GM23338 (cell line): ENCODE measurements around the gene BYSL. TPM values are rescaled to one million over a fixed set of nuclear protein-coding genes. Genes with fewer than 3 reads are reported as not detected.
A peak's percentile ranks its signal among the peaks of the same experiment; 100 is the strongest.

ENCODE experiments used
- ATAC-seq: fragments of 200-7000 bp; cut with Tn5 transposase; 3 replicates; pipeline ENCODE4 v1.9.1; 2020
- DNase-seq: peaks from one replicate; pipeline ENCODE4 v3.0.0-alpha.2; 2015; ENCODE audit warnings: low spot score
- H2AFZ ChIP-seq: fragments of 200-600 bp; sonication (generic); 2 replicates; pipeline ENCODE4 v1.8.0; 2016; ENCODE audit warnings: antibody characterized with exemption, mild to moderate bottlenecking, moderate library complexity
- H3F3A ChIP-seq: fragments of 200-600 bp; sonication (generic); replicated peaks from 2 replicates; pipeline ENCODE4 v1.8.0; 2017; ENCODE audit warnings: antibody characterized with exemption, mixed run types, low read depth
- H3K27ac ChIP-seq: fragments of 200-600 bp; sonication (generic); 2 replicates; pipeline ENCODE4 v1.6.1; 2016; ENCODE audit warnings: low read depth
- H3K27me3 ChIP-seq: fragments of 200-600 bp; sonication (generic); 2 replicates; pipeline ENCODE4 v1.8.0; 2016; ENCODE audit warnings: mild to moderate bottlenecking, mixed run types, moderate library complexity; ENCODE audit not compliant: insufficient read depth
- H3K36me3 ChIP-seq: fragments of 200-600 bp; sonication (generic); 2 replicates; pipeline ENCODE4 v1.8.0; 2016; ENCODE audit warnings: mild to moderate bottlenecking; ENCODE audit not compliant: insufficient read depth
- H3K4me1 ChIP-seq: fragments of 200-600 bp; sonication (generic); 2 replicates; pipeline ENCODE4 v1.8.0; 2016; ENCODE audit warnings: mild to moderate bottlenecking, moderate library complexity; ENCODE audit not compliant: insufficient read depth
- H3K4me2 ChIP-seq: fragments of 200-600 bp; sonication (generic); 2 replicates; pipeline ENCODE4 v1.7.1; 2017; ENCODE audit warnings: mixed run types
- H3K4me3 ChIP-seq: fragments of 200-600 bp; sonication (generic); 2 replicates; pipeline ENCODE4 v1.6.1; 2016; ENCODE audit warnings: mixed run types
- H3K79me2 ChIP-seq: fragments of 200-600 bp; sonication (generic); replicated peaks from 2 replicates; pipeline ENCODE4 v1.8.0; 2017; ENCODE audit warnings: mild to moderate bottlenecking; ENCODE audit not compliant: insufficient read depth
- H3K9me2 ChIP-seq: fragments of 200-600 bp; sonication (generic); 2 replicates; pipeline ENCODE4 v1.8.0; 2017; ENCODE audit not compliant: insufficient read depth
- H4K20me1 ChIP-seq: fragments of 200-600 bp; sonication (generic); replicated peaks from 2 replicates; pipeline ENCODE4 v1.8.0; 2017; ENCODE audit warnings: mild to moderate bottlenecking; ENCODE audit not compliant: insufficient read depth
- H3K27ac Mint-ChIP-seq: 2 replicates; pipeline ENCODE4 v1.8.0; 2020; ENCODE audit warnings: inconsistent platforms, mild to moderate bottlenecking, moderate library complexity, mixed read lengths
- H3K27me3 Mint-ChIP-seq: 3 replicates; pipeline ENCODE4 v1.8.0; 2022; ENCODE audit warnings: low read depth, mild to moderate bottlenecking, moderate library complexity, mixed read lengths, inconsistent platforms; ENCODE audit not compliant: insufficient read depth, poor library complexity
- H3K36me3 Mint-ChIP-seq: 3 replicates; pipeline ENCODE4 v1.8.0; 2021; ENCODE audit warnings: low read depth, mild to moderate bottlenecking, inconsistent platforms, moderate library complexity, mixed read lengths
- H3K4me1 Mint-ChIP-seq: 3 replicates; pipeline ENCODE4 v1.8.0; 2020; ENCODE audit warnings: mild to moderate bottlenecking, inconsistent platforms, mixed read lengths
- H3K4me3 Mint-ChIP-seq: 3 replicates; pipeline ENCODE4 v1.8.0; 2021; ENCODE audit warnings: moderate library complexity, mild to moderate bottlenecking, inconsistent platforms, mixed read lengths
- H3K9me3 Mint-ChIP-seq: 3 replicates; pipeline ENCODE4 v1.8.0; 2020; ENCODE audit warnings: moderate library complexity, mild to moderate bottlenecking, inconsistent platforms, mixed read lengths
- CREB1 ChIP-seq: fragments of 250-450 bp; sonication (Bioruptor Pico); IDR thresholded peaks from 2 replicates; pipeline ENCODE4 v1.5.0; 2020; ENCODE audit warnings: low read depth, mild to moderate bottlenecking, moderate library complexity
- CTCF ChIP-seq, 2 experiments: fragments of 200-600 bp in 1 of 2; sonication (generic) in 1 of 2; conservative IDR thresholded peaks; 2 replicates each; pipeline versions ENCODE4 v1.5.1 to v1.6.1; 2016 to 2017; ENCODE audit warnings: antibody characterized with exemption in 2 of 2, low read depth in 2 of 2, mild to moderate bottlenecking in 2 of 2, moderate library complexity in 1 of 2
- ETS1 ChIP-seq: IDR thresholded peaks from 2 replicates; pipeline ENCODE4 v1.6.1; 2016; ENCODE audit warnings: antibody characterized with exemption
- EZH2 ChIP-seq: fragments of 200-600 bp; sonication (generic); IDR thresholded peaks from one replicate; pipeline ENCODE4 v1.8.0; 2017; ENCODE audit warnings: antibody characterized with exemption, mild to moderate bottlenecking, low read depth; ENCODE audit not compliant: unreplicated experiment
- EZH2phosphoT487 ChIP-seq: fragments of 200-600 bp; sonication (generic); IDR thresholded peaks from one replicate; pipeline ENCODE4 v1.8.1; 2018; ENCODE audit warnings: antibody characterized with exemption; ENCODE audit not compliant: unreplicated experiment
- JUNB ChIP-seq: IDR thresholded peaks from one replicate; pipeline ENCODE4 v1.6.1; 2016; ENCODE audit warnings: antibody characterized with exemption; ENCODE audit not compliant: unreplicated experiment
- NANOG ChIP-seq: IDR thresholded peaks from 2 replicates; pipeline ENCODE4 v1.6.1; 2016; ENCODE audit warnings: antibody characterized with exemption, borderline replicate concordance
- POLR2AphosphoS5 ChIP-seq: IDR thresholded peaks from 2 replicates; pipeline ENCODE4 v1.6.1; 2016; ENCODE audit warnings: antibody characterized with exemption, low read depth
- REST ChIP-seq: IDR thresholded peaks from one replicate; pipeline ENCODE4 v1.6.1; 2018; ENCODE audit warnings: antibody characterized with exemption; ENCODE audit not compliant: unreplicated experiment
- STAT1 ChIP-seq: IDR thresholded peaks from one replicate; pipeline ENCODE4 v1.6.1; 2016; ENCODE audit warnings: antibody characterized with exemption; ENCODE audit not compliant: unreplicated experiment
- ZNF114 ChIP-seq: fragments of 250-450 bp; sonication (Bioruptor Pico); IDR thresholded peaks from 2 replicates; pipeline ENCODE4 v1.5.0; 2020; ENCODE audit warnings: mild to moderate bottlenecking, moderate library complexity
- ZNF331 ChIP-seq: fragments of 250-450 bp; sonication (Bioruptor Pico); IDR thresholded peaks from 2 replicates; pipeline ENCODE4 v1.5.0; 2020; ENCODE audit warnings: low read depth, mild to moderate bottlenecking, moderate library complexity
- ZNF462 ChIP-seq: fragments of 250-450 bp; sonication (Bioruptor Pico); IDR thresholded peaks from 2 replicates; pipeline ENCODE4 v1.5.0; 2020; ENCODE audit warnings: mild to moderate bottlenecking, moderate library complexity
- polyA plus RNA-seq: library from polyadenylated mRNA; unstranded; fragments of >200 nt; fragmentation: Nextera tagmentation; extraction: Ambion mirVana; gene quantifications from 2 replicates; pipeline ENCODE4 v1.2.1, GENCODE V29; 2016
- total RNA-seq: library from RNA; depleted of rRNA; stranded (reverse); fragments of >200 nt; shearing (Covaris generic); gene quantifications from 2 replicates; pipeline ENCODE4 v1.2.3, GENCODE V29; 2014

Gene BYSL
- total and polyA plus RNA-seq, 2 experiments from 2014 or later, result 33.7 to 35.3 TPM

GRCh38 chr6:41878246-41878645, 43.1 kb upstream of the BYSL start:
- ATAC-seq, result peak; percentile 56
- H3K4me1 Mint-ChIP-seq, result peaks cover 15% of the 10 kb centered on the region
- peaks cover 9% of the 10 kb centered on the region for H3K4me1 ChIP-seq
- no peaks in the 10 kb centered on the region for H3K36me3 ChIP-seq
- no peaks in the 10 kb centered on the region for H3K27me3 ChIP-seq
- H3K4me3 ChIP-seq, result no peak overlapping the region
- no peaks in the 10 kb centered on the region for H3K27me3 Mint-ChIP-seq
- peak overlapping the region; percentile 68 for H3K27ac ChIP-seq
- H3K27ac Mint-ChIP-seq, result no peak overlapping the region
- no peaks in the 10 kb centered on the region for H3K36me3 Mint-ChIP-seq
- H3F3A ChIP-seq, result no peaks in the 10 kb centered on the region
- H3K9me2 ChIP-seq, result no peaks in the 10 kb centered on the region
- H2AFZ ChIP-seq, result no peak overlapping the region
- H4K20me1 ChIP-seq, result no peaks in the 10 kb centered on the region; the same call in 1 of the 2 replicates
- no peak overlapping the region for H3K4me3 Mint-ChIP-seq
- no peak for TF ChIP-seq EZH2
- no peak for TF ChIP-seq ZNF331
- no peak for TF ChIP-seq ZNF114 (CRISPR knock-in tag)
- TF ChIP-seq JUNB, result no peak
- no peak for TF ChIP-seq ETS1
- TF ChIP-seq CREB1 (CRISPR knock-in tag), result no peak
- no peak for TF ChIP-seq REST
- no peak for TF ChIP-seq CTCF (conservative IDR thresholded peaks at IDR 0.05; ENCODE audit: low read depth in 2 of 2)
- no peak for TF ChIP-seq NANOG
- TF ChIP-seq POLR2AphosphoS5, result no peak
- TF ChIP-seq EZH2phosphoT487, result no peak
- TF ChIP-seq STAT1, result no peak
- TF ChIP-seq ZNF462 (CRISPR knock-in tag), result no peak
- DNase-seq, result peak; percentile 74
- no peaks in the 10 kb centered on the region for H3K9me3 Mint-ChIP-seq
- peaks cover 4% of the 10 kb centered on the region for H3K79me2 ChIP-seq
- peak overlapping the region; percentile 5; the same call in 1 of the 2 replicates for H3K4me2 ChIP-seq
